OCI-LY1 (cell line): ENCODE measurements around the gene STMN1.

Experiments
- H2AFZ ChIP-seq: fragments of 200-600 bp; sonication (generic), shearing (Covaris generic); 2 replicates; pipeline ENCODE4 v1.6.0; 2014; ENCODE audit warnings: antibody characterized with exemption, mild to moderate bottlenecking, low read length
- H3F3A ChIP-seq: fragments of 200-600 bp; sonication (generic), shearing (Covaris generic); 2 replicates; pipeline ENCODE4 v1.6.0; 2014; ENCODE audit warnings: mild to moderate bottlenecking, antibody characterized with exemption, low read length, moderate library complexity; ENCODE audit not compliant: insufficient read depth
- H3K27ac ChIP-seq: fragments of 200-600 bp; sonication (generic); 2 replicates; pipeline ENCODE4 v1.5.1; 2014; ENCODE audit warnings: low read length, mixed run types, mild to moderate bottlenecking, low read depth; ENCODE audit not compliant: poor library complexity, severe bottlenecking
- H3K27me3 ChIP-seq: fragments of 200-600 bp; sonication (generic); 2 replicates; pipeline ENCODE4 v1.6.0; 2014; ENCODE audit warnings: antibody characterized with exemption, mild to moderate bottlenecking, low read length, moderate library complexity; ENCODE audit not compliant: insufficient read depth
- H3K36me3 ChIP-seq: fragments of 200-600 bp; sonication (generic); 2 replicates; pipeline ENCODE4 v1.6.1; 2014; ENCODE audit warnings: mild to moderate bottlenecking, antibody characterized with exemption, low read length, moderate library complexity, mixed read lengths; ENCODE audit not compliant: insufficient read depth
- H3K4me1 ChIP-seq: fragments of 200-600 bp; sonication (generic); 2 replicates; pipeline ENCODE4 v1.5.1; 2014; ENCODE audit warnings: mild to moderate bottlenecking, low read length, moderate library complexity; ENCODE audit not compliant: insufficient read depth, severe bottlenecking
- H3K4me2 ChIP-seq: fragments of 200-600 bp; sonication (generic), shearing (Covaris generic); 2 replicates; pipeline ENCODE4 v1.6.1; 2014; ENCODE audit warnings: low read length
- H3K4me3 ChIP-seq: fragments of 200-600 bp; sonication (generic); 2 replicates; pipeline ENCODE4 v1.5.1; 2014; ENCODE audit warnings: low read length, low read depth, mild to moderate bottlenecking, mixed read lengths; ENCODE audit not compliant: poor library complexity, severe bottlenecking
- H3K79me2 ChIP-seq: fragments of 200-600 bp; shearing (Covaris generic); 2 replicates; pipeline ENCODE4 v1.6.1; 2016; ENCODE audit warnings: mixed run types, low read length, mixed read lengths; ENCODE audit not compliant: insufficient read depth
- H3K9ac ChIP-seq: fragments of 200-600 bp; sonication (generic), shearing (Covaris generic); 2 replicates; pipeline ENCODE4 v1.6.1; 2014; ENCODE audit warnings: mild to moderate bottlenecking, low read length, mixed read lengths
- H3K9me2 ChIP-seq: fragments of 200-600 bp; sonication (generic), shearing (Covaris generic); 2 replicates; pipeline ENCODE4 v1.6.1; 2014; ENCODE audit warnings: low read depth, mild to moderate bottlenecking, low read length, mixed read lengths
- H3K9me3 ChIP-seq: fragments of 200-600 bp; shearing (Covaris generic); 2 replicates; pipeline ENCODE4 v1.6.1; 2014; ENCODE audit warnings: low read length, mixed read lengths
- H4K20me1 ChIP-seq: fragments of 200-600 bp; sonication (generic), shearing (Covaris generic); 2 replicates; pipeline ENCODE4 v1.6.0; 2016; ENCODE audit warnings: mild to moderate bottlenecking, low read length; ENCODE audit not compliant: insufficient read depth
- EZH2 ChIP-seq: fragments of 200-600 bp; sonication (generic), shearing (Covaris generic); IDR thresholded peaks from 2 replicates; pipeline ENCODE4 v1.8.0; 2017; ENCODE audit warnings: borderline replicate concordance, mixed run types, mild to moderate bottlenecking, antibody characterized with exemption, low read length, moderate library complexity, mixed read lengths
- TF ChIP-seq, protein P1 (sequence below): fragments of 200-600 bp; sonication (generic), shearing (Covaris generic); IDR thresholded peaks from 2 replicates; pipeline ENCODE4 v1.5.1; 2017; ENCODE audit warnings: mild to moderate bottlenecking, antibody characterized with exemption, low read length, moderate library complexity, mixed read lengths

STMN1 gene

DNA sequence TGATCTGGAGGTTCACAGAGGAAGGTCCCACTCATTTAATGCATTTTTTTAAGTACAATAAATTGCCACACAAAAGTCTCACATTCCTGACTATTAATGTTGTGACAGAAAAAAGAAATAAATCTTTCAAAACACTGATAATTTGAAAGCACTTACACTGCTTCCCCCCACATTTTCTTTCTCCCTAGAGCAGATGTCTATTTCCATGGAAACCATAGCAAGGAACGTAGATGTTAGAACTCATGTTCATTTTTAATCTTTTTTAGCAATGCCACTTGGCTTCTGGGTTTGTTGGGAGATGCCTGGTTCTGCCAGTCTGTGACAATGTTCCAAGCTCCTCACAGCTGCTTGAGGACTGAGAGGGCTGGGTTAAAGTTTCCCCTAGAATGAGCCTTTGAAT is 1.9 kb upstream of the STMN1 start:
- Histone ChIP-seq H3K9me3 (no peaks in the 10 kb centered on the region), H3K27me3 (no peaks in the 10 kb centered on the region), H2AFZ (no peak overlapping the region), H3K4me1 (peaks cover 28% of the 10 kb centered on the region), H4K20me1 (no peaks in the 10 kb centered on the region), H3K9me2 (no peaks in the 10 kb centered on the region), H3K4me3 (no peak overlapping the region), H3F3A (no peaks in the 10 kb centered on the region; the same call in 1 of the 2 replicates), H3K79me2 (peaks cover 22% of the 10 kb centered on the region), H3K4me2 (no peak overlapping the region), H3K36me3 (peaks cover 21% of the 10 kb centered on the region), H3K9ac (no peak overlapping the region), H3K27ac (no peak overlapping the region)
- no peak for TF ChIP-seq EZH2
- TF ChIP-seq, protein P1, sequence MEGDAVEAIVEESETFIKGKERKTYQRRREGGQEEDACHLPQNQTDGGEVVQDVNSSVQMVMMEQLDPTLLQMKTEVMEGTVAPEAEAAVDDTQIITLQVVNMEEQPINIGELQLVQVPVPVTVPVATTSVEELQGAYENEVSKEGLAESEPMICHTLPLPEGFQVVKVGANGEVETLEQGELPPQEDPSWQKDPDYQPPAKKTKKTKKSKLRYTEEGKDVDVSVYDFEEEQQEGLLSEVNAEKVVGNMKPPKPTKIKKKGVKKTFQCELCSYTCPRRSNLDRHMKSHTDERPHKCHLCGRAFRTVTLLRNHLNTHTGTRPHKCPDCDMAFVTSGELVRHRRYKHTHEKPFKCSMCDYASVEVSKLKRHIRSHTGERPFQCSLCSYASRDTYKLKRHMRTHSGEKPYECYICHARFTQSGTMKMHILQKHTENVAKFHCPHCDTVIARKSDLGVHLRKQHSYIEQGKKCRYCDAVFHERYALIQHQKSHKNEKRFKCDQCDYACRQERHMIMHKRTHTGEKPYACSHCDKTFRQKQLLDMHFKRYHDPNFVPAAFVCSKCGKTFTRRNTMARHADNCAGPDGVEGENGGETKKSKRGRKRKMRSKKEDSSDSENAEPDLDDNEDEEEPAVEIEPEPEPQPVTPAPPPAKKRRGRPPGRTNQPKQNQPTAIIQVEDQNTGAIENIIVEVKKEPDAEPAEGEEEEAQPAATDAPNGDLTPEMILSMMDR, result no peak

DNA sequence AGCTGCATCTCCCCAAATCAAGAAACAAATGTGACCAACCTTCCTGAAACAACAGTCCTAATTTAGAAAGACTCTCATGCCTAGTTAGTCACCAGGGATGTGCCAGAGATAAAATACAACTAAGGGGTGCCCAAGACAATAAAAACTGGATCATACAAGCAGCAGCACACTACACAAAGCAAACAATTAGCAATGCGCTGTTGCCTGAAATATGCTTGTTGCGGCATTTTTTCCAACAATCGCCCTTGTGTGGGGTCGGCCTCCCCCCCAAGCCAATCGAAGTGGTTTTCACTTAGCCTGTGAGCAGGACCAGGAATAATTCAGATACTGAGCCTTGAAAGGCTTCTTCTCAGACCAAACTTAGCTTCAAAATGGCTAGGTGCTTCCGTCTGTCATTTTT is 1.4 kb upstream of the STMN1 start:
- Histone ChIP-seq H3K4me2 (no peak overlapping the region), H4K20me1 (no peaks in the 10 kb centered on the region), H3K4me1 (peaks cover 33% of the 10 kb centered on the region), H3K9me3 (no peaks in the 10 kb centered on the region), H3K9me2 (no peaks in the 10 kb centered on the region), H2AFZ (peak overlapping the region; percentile 88; the same call in 1 of the 2 replicates), H3K79me2 (peaks cover 27% of the 10 kb centered on the region), H3K27ac (no peak overlapping the region), H3F3A (no peaks in the 10 kb centered on the region; the same call in 1 of the 2 replicates), H3K9ac (no peak overlapping the region), H3K36me3 (peaks cover 26% of the 10 kb centered on the region), H3K4me3 (no peak overlapping the region), H3K27me3 (no peaks in the 10 kb centered on the region)
- TF ChIP-seq, protein P1, result no peak
- no peak for TF ChIP-seq EZH2

DNA sequence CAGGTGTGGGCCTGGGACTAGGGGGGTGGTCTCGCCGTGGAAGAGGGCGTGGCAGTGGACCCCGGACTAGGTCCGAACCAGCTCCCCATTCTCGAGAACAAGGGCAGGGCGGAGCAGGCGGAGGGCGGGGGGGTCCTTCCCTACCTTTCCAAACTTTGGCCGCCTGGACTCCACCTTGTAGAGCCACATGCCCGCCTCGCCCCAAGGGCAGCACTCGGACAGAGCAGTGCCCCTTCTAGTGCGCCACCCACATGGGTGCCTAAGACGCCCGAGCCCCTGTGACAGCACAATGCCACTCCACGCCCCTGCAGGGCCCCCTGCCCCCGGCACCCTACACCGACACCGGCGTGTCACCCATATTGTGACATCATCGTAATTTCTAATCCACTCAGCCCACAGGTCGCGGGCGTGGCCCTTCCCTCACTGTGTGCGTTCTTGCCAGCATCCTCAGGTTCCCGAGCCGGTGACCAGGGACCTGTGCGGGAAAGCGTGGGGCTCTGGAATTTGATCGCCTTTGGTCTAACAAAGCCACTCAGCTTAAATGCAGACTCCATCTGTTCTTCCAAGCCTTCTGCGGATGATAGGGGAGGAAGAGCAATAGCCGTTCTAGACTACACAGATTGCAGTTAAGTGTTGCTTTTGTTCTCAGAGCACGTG is 553 bp upstream of the STMN1 start:
- peaks cover 36% of the 10 kb centered on the region for H3K4me1 ChIP-seq
- H3K4me2 ChIP-seq, result peak overlapping the region; percentile 77
- no peaks in the 10 kb centered on the region for H3K9me3 ChIP-seq
- TF ChIP-seq EZH2, result no peak
- TF ChIP-seq, protein P1, result no peak
- H3K4me3 ChIP-seq, result peak overlapping the region; percentile 100
- H3K9ac ChIP-seq, result peak overlapping the region; percentile 90
- H3F3A ChIP-seq, result no peaks in the 10 kb centered on the region; the same call in 1 of the 2 replicates
- peaks cover 34% of the 10 kb centered on the region for H3K79me2 ChIP-seq
- no peaks in the 10 kb centered on the region for H3K9me2 ChIP-seq
- H4K20me1 ChIP-seq, result no peaks in the 10 kb centered on the region
- peak overlapping the region; percentile 54 for H3K27ac ChIP-seq
- peak overlapping the region; percentile 88 for H2AFZ ChIP-seq
- H3K27me3 ChIP-seq, result no peaks in the 10 kb centered on the region
- peaks cover 35% of the 10 kb centered on the region for H3K36me3 ChIP-seq
